IMR-90 (cell line): ENCODE data around the gene A1CF.

Experiments used
- BHLHE40 ChIP-seq: fragments of 150-350 bp; IDR thresholded peaks from 2 replicates; pipeline ENCODE4 v1.6.1; 2016; ENCODE audit warnings: mild to moderate bottlenecking, low read depth, low read length
- CTCF ChIP-seq: conservative IDR thresholded peaks from 2 replicates; pipeline ENCODE4 v1.5.1; 2012; ENCODE audit warnings: mild to moderate bottlenecking, low read depth, low read length, improper control_type of control experiment
- FOS ChIP-seq: fragments of 150-350 bp; IDR thresholded peaks from 2 replicates; pipeline ENCODE4 v1.6.1; 2016; ENCODE audit warnings: low read depth, low read length
- MAZ ChIP-seq: IDR thresholded peaks from 2 replicates; pipeline ENCODE4 v1.6.1; 2012; ENCODE audit warnings: low read depth, mild to moderate bottlenecking, low read length, improper control_type of control experiment, moderate library complexity, borderline replicate concordance
- POLR2A ChIP-seq: IDR thresholded peaks from 2 replicates; pipeline ENCODE4 v1.6.1; 2012; ENCODE audit warnings: mild to moderate bottlenecking, low read depth, low read length
- RAD21 ChIP-seq: IDR thresholded peaks from 2 replicates; pipeline ENCODE4 v1.6.1; 2012; ENCODE audit warnings: low read length, improper control_type of control experiment

- TF ChIP-seq RAD21: peak; percentile 66
- peak; percentile 52 for TF ChIP-seq CTCF
- TF ChIP-seq MAZ: no peak
- no peak for TF ChIP-seq FOS
- TF ChIP-seq BHLHE40: no peak
- no peak for TF ChIP-seq POLR2A
Measured at GRCh38 chr10:50788951-50789945, 96.2 kb downstream of the A1CF start.
